ENCODE results near the gene STPG3.

DNA sequence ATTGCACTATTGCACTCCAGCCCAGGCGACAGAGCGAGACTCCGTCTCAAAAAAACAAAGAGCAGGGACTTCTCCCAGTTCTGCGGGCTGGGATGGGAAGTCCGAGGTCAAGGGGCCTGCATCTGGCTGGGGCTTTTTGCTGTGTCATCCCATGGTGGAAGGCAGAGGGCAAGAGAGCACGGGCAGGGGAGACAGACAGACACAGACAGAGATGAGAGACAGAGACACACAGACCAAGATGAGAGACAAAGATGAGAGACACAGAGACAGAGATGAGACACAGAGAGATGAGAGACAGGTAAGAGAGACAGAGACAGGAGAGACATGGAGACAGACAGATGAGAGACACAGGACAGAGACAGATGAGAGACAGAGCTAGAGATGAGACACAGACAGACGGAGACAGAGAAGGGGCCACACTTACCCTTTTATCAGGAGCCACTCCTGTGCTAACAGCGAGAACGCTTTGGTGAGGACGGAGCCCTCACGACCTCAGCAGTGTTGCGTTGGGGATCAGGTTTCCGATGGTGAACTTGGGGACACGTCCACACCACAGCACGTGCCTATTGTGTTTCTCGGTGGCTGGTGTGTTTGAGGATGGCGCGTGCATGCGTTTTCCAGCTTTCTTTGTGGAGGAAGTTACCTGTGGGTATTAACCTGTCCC lies 17.6 kb downstream of the STPG3 start:
- TF ChIP-seq, protein P1, sequence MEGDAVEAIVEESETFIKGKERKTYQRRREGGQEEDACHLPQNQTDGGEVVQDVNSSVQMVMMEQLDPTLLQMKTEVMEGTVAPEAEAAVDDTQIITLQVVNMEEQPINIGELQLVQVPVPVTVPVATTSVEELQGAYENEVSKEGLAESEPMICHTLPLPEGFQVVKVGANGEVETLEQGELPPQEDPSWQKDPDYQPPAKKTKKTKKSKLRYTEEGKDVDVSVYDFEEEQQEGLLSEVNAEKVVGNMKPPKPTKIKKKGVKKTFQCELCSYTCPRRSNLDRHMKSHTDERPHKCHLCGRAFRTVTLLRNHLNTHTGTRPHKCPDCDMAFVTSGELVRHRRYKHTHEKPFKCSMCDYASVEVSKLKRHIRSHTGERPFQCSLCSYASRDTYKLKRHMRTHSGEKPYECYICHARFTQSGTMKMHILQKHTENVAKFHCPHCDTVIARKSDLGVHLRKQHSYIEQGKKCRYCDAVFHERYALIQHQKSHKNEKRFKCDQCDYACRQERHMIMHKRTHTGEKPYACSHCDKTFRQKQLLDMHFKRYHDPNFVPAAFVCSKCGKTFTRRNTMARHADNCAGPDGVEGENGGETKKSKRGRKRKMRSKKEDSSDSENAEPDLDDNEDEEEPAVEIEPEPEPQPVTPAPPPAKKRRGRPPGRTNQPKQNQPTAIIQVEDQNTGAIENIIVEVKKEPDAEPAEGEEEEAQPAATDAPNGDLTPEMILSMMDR (IDR thresholded peaks at IDR 0.05) = no peak
- TF ChIP-seq POLR2A (IDR thresholded peaks at IDR 0.05) = no peak
